K562 (cell line): ENCODE results near the gene DAPK1. TPM values are rescaled to one million over a fixed set of nuclear protein-coding genes. Genes with fewer than 3 reads are reported as not detected.
A peak's percentile ranks its signal among the peaks of the same experiment; 100 is the strongest.

ENCODE experiments used
- ATAC-seq: fragments of 200-7000 bp; cut with Tn5 transposase; 3 replicates; pipeline ENCODE4 v1.9.1; 2020; ENCODE audit warnings: moderate library complexity
- BruUV-seq: library from RNA; stranded (reverse); fragments of 400-500 nt; replicated peaks from 2 replicates; lab custom pipeline; 2021; lab: Mats Ljungman, UMichigan
- CTCF ChIA-PET: fragments of 300-600 bp; formaldehyde crosslinking; extraction: SDS; loops from one replicate; lab custom pipeline; 2021; ENCODE audit warnings: low intra/inter-chr PET ratio; lab: Yijun Ruan, JAX
- POLR2A ChIA-PET: fragments of 300-600, 350-650 bp; sonication (Branson Sonifier 250); formaldehyde crosslinking; extraction: SDS; loops from one replicate; lab custom pipeline; 2021; ENCODE audit warnings: antibody characterized with exemption, inconsistent platforms; lab: Yijun Ruan, JAX
- DNase-seq, 4 experiments: peaks; one replicate each; pipeline versions ENCODE4 v3.0.0 to v3.0.0-alpha.2; 2011 to 2018; ENCODE audit warnings: low spot score in 3 of 4, mixed read lengths in 3 of 4; ENCODE audit errors: extremely low read depth in 1 of 4
- FAIRE-seq: peaks from 2 replicates; lab custom pipeline; 2011; peaks lifted over from hg19 to GRCh38; lab: Jason Lieb, UNC
- H2AFZ ChIP-seq: 2 replicates; pipeline ENCODE4 v1.6.0; 2011; ENCODE audit warnings: low read depth, low read length, control low read depth, inconsistent platforms
- H3K27ac ChIP-seq: fragments of 200-600 bp; 3 replicates; pipeline ENCODE4 v1.8.0; 2011; ENCODE audit warnings: low read depth, mild to moderate bottlenecking, control low read depth, inconsistent platforms, low read length, moderate library complexity, mixed read lengths; ENCODE audit errors: extremely low read depth
- H3K27me3 ChIP-seq, 2 experiments: fragments of 300-600 bp in 1 of 2; 2 replicates in 1 of 2; 3 replicates in 1 of 2; pipeline versions ENCODE4 v1.6.0 to v1.8.0; 2011; ENCODE audit warnings: inconsistent platforms in 2 of 2, low read length in 2 of 2, mild to moderate bottlenecking in 1 of 2, mixed read lengths in 1 of 2, moderate library complexity in 1 of 2; ENCODE audit not compliant: control insufficient read depth in 2 of 2, insufficient read depth in 2 of 2
- H3K36me3 ChIP-seq: fragments of 300-600 bp; 3 replicates; pipeline ENCODE4 v1.8.0; 2011; ENCODE audit warnings: mild to moderate bottlenecking, low read length, inconsistent platforms; ENCODE audit not compliant: control insufficient read depth, insufficient read depth
- H3K4me1 ChIP-seq, 2 experiments: fragments of 200-600 bp in 1 of 2; replicated peaks in 1 of 2; 2 replicates in 1 of 2; 3 replicates in 1 of 2; pipeline versions ENCODE4 v1.5.1 to v1.8.0; 2011; ENCODE audit warnings: inconsistent platforms in 2 of 2, low read length in 2 of 2, mild to moderate bottlenecking in 1 of 2, mixed read lengths in 1 of 2, moderate library complexity in 1 of 2; ENCODE audit not compliant: control insufficient read depth in 2 of 2, insufficient read depth in 2 of 2
- H3K4me2 ChIP-seq: 2 replicates; pipeline ENCODE4 v1.6.1; 2011; ENCODE audit warnings: low read length, control low read depth, inconsistent platforms, mixed read lengths; ENCODE audit not compliant: insufficient read depth
- H3K4me3 ChIP-seq: fragments of 200-600 bp; sonication (generic), shearing (Covaris generic); 2 replicates; pipeline ENCODE4 v1.5.1; 2016; ENCODE audit warnings: control low read depth, inconsistent platforms
- H3K79me2 ChIP-seq: fragments of 200-600 bp; 3 replicates; pipeline ENCODE4 v1.8.0; 2011; ENCODE audit warnings: low read length, inconsistent platforms; ENCODE audit not compliant: control insufficient read depth, insufficient read depth
- H3K9ac ChIP-seq, 2 experiments: 2 replicates each; pipeline versions ENCODE4 v1.6.0 to v1.6.1; 2011; ENCODE audit warnings: low read depth in 2 of 2, low read length in 2 of 2, control low read depth in 1 of 2, inconsistent platforms in 1 of 2, mild to moderate bottlenecking in 1 of 2, mixed read lengths in 1 of 2; ENCODE audit not compliant: insufficient read depth in 1 of 2
- H3K9me1 ChIP-seq: one replicate; pipeline ENCODE4 v1.6.0; 2011; ENCODE audit warnings: inconsistent platforms, mild to moderate bottlenecking, low read length, moderate library complexity; ENCODE audit not compliant: control insufficient read depth, insufficient read depth
- H3K9me3 ChIP-seq: replicated peaks from 2 replicates; pipeline ENCODE4 v1.5.1; 2011; ENCODE audit warnings: low read depth, low read length, inconsistent platforms; ENCODE audit not compliant: control insufficient read depth, insufficient read depth
- H4K20me1 ChIP-seq: replicated peaks from 2 replicates; pipeline ENCODE4 v1.6.1; 2011; ENCODE audit warnings: low read length, inconsistent platforms, mixed read lengths; ENCODE audit not compliant: control insufficient read depth, insufficient read depth
- ILK ChIP-seq: fragments of 450-650 bp; IDR thresholded peaks from 2 replicates; pipeline ENCODE4 v1.6.1; 2016; ENCODE audit warnings: missing genetic modification characterization, low read depth, mild to moderate bottlenecking, missing compliant biosample characterization, moderate library complexity, borderline replicate concordance
- MCM7 ChIP-seq, 2 experiments: fragments of 450-650 bp; IDR thresholded peaks; 2 replicates each; pipeline ENCODE4 v1.6.1; 2016 to 2018
- RHOXF2B ChIP-seq: fragments of 250-450 bp; sonication (Bioruptor Pico); conservative IDR thresholded peaks from 2 replicates; pipeline ENCODE4 v1.5.1; 2021
- SMAD1 ChIP-seq: fragments of 150-350 bp; IDR thresholded peaks from 2 replicates; pipeline ENCODE4 v1.6.1; 2014; ENCODE audit warnings: low read length, low read depth; ENCODE audit not compliant: partially characterized antibody
- TAL1 ChIP-seq: fragments of 450-650 bp; IDR thresholded peaks from 2 replicates; pipeline ENCODE4 v1.6.1; 2016; ENCODE audit warnings: mild to moderate bottlenecking
- ZKSCAN1 ChIP-seq: fragments of 150-350 bp; IDR thresholded peaks from 2 replicates; pipeline ENCODE4 v1.6.1; 2016; ENCODE audit warnings: low read depth, low read length
- ZNF232 ChIP-seq: sonication (generic); formaldehyde crosslinking; IDR thresholded peaks from 2 replicates; pipeline ENCODE4 v1.8.0; 2022; ENCODE audit warnings: mild to moderate bottlenecking, missing genetic modification reagents
- ZNF764 ChIP-seq: fragments of 250-450 bp; sonication (Bioruptor Pico); IDR thresholded peaks from 2 replicates; pipeline ENCODE4 v1.4.0; 2020; ENCODE audit warnings: low read depth, mild to moderate bottlenecking, moderate library complexity
- WGBS: fragments of 100-300 bp; shearing (Covaris generic); methylation state at CpG from one replicate; pipeline ENCODE4 v1.1.6; 2016; ENCODE audit warnings: low coverage, mixed read lengths; ENCODE audit not compliant: insufficient coverage; ENCODE audit errors: missing lambda C conversion rate; 5-methylcytosine and 5-hydroxymethylcytosine counted together
- in situ Hi-C: fragments of 300-500 bp; cut with MboI; formaldehyde crosslinking; loops from 4 replicates; pipeline ENCODE4 v1.15.0; 2018; ENCODE audit warnings: inconsistent platforms, mixed read lengths
- intact Hi-C: fragments of 100-400 bp; cut with micrococcal nuclease; formaldehyde crosslinking; loops from 2 replicates; pipeline ENCODE4 v1.14.2; 2022
- polyA plus RNA-seq, 8 experiments: library from polyadenylated mRNA; depleted of rRNA in 4 of 8; stranded (reverse) in 5 of 8; unstranded in 3 of 8; fragments of >200 nt; fragmentation: Nextera tagmentation in 2 of 8; fragmentation: Illumina TruSeq in 1 of 8; extraction: Ambion mirVana in 2 of 8; extraction: Trizol in 1 of 8; gene quantifications; 2 replicates each; pipeline versions ENCODE4 v1.2.1 to v1.2.3, GENCODE V29; 2011 to 2014; ENCODE audit warnings: inconsistent platforms in 1 of 8, missing spikeins in 1 of 8
- total RNA-seq, 7 experiments: library from RNA; depleted of rRNA in 6 of 7; stranded (reverse); fragments of >200 nt in 6 of 7; fragmentation: Illumina TruSeq in 2 of 7; extraction: Trizol in 2 of 7; gene quantifications; 2 replicates each; pipeline versions ENCODE4 v1.2.1 to v1.2.3, GENCODE V29; 2011 to 2021; ENCODE audit warnings: low replicate concordance in 1 of 7
- TF ChIP-seq, protein P1 (sequence below): fragments of 150-350 bp; conservative IDR thresholded peaks from 2 replicates; pipeline ENCODE4 v1.6.1; 2014; ENCODE audit warnings: low read length
- TF ChIP-seq, protein P2 (sequence below), 2 experiments: fragments of 450-650 bp; IDR thresholded peaks; 2 replicates each; pipeline ENCODE4 v1.6.1; 2016; ENCODE audit warnings: mild to moderate bottlenecking in 2 of 2, borderline replicate concordance in 1 of 2, low read depth in 1 of 2, moderate library complexity in 1 of 2

Gene DAPK1
- total and polyA plus RNA-seq, 9 of the 15 experiments (the other 6 are each of a cell fraction or from before 2014, with no cell fraction given), result 1.7 to 26.4 (median 15.8) TPM

DNA sequence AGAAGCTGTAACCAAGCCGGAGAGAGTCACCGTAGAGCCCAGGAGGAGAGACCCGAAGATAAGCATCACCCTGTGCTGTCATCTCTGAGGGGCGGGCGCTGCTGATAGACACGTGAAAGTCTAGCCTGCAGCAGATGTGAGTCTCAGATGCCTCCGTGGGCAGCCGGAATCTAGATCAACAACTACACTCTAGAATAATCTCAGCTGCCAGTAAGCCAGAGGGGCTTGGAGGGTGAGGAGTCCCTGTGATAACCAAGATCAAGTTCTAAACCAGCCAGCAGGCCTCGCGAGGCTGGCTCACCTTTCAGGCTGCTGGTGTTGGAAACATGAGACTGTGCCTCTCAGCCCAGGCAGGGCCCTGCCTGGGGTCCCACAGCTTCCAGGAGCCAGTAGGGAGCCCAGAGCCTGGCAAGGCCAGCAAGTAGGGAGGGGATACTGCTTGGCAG, 54.1 kb downstream of the DAPK1 start:
- H3K27ac ChIP-seq, result no peak overlapping the region
- H4K20me1 ChIP-seq, result peaks cover 6% of the 10 kb centered on the region; the same call in 1 of the 2 replicates
- POLR2A ChIA-PET, result interaction anchor here (0.5 to 0.9 kb wide), 3 partner anchors 13 to 152 kb away, joined by 3 read pairs; no protein-coding TSS in a partner anchor
- H3K9me3 ChIP-seq, result no peaks in the 10 kb centered on the region
- WGBS, result 3% methylated on average over 10 of the region's 10 CpGs
- no peak overlapping the region for H3K4me3 ChIP-seq
- peak; percentile 46 to 82 (median 59) for DNase-seq
- peak overlapping the region in 1 of 2 experiments; percentile 85; a peak in 2 of 4 replicates for H3K9ac ChIP-seq
- H2AFZ ChIP-seq, result no peak overlapping the region
- FAIRE-seq, result peak; percentile 81
- H3K36me3 ChIP-seq, result no peaks in the 10 kb centered on the region
- intact Hi-C loops (loop anchor here (5.0 kb wide), 1 partner anchor 34 kb away; no protein-coding TSS in a partner anchor), in situ Hi-C loops (no loop called here)
- ATAC-seq, result peak; percentile 90
- H3K27me3 ChIP-seq, result no peaks in the 10 kb centered on the region
- H3K4me1 ChIP-seq, result peaks cover 13 to 20% of the 10 kb centered on the region in 2 experiments; a peak in 3 of 5 replicates
- BruUV-seq, result no TSS peak
- H3K9me1 ChIP-seq, result no peaks in the 10 kb centered on the region
- peak overlapping the region; percentile 12; the same call in 1 of the 2 replicates for H3K4me2 ChIP-seq
- CTCF ChIA-PET, result no interaction called here
- H3K79me2 ChIP-seq, result no peaks in the 10 kb centered on the region
- TF ChIP-seq TAL1 (peak; percentile 88), ZKSCAN1 (no peak), ZNF764 (CRISPR knock-in tag) (no peak), RHOXF2B (no peak), ZNF232 (CRISPR knock-in tag) (no peak), SMAD1 (no peak), ILK (tag) (no peak), MCM7 (IDR thresholded peaks at IDR 0.05) (no peak)
- TF ChIP-seq, protein P1, sequence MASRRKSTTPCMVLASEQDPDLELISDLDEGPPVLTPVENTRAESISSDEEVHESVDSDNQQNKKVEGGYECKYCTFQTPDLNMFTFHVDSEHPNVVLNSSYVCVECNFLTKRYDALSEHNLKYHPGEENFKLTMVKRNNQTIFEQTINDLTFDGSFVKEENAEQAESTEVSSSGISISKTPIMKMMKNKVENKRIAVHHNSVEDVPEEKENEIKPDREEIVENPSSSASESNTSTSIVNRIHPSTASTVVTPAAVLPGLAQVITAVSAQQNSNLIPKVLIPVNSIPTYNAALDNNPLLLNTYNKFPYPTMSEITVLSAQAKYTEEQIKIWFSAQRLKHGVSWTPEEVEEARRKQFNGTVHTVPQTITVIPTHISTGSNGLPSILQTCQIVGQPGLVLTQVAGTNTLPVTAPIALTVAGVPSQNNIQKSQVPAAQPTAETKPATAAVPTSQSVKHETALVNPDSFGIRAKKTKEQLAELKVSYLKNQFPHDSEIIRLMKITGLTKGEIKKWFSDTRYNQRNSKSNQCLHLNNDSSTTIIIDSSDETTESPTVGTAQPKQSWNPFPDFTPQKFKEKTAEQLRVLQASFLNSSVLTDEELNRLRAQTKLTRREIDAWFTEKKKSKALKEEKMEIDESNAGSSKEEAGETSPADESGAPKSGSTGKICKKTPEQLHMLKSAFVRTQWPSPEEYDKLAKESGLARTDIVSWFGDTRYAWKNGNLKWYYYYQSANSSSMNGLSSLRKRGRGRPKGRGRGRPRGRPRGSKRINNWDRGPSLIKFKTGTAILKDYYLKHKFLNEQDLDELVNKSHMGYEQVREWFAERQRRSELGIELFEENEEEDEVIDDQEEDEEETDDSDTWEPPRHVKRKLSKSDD, result no peak
- TF ChIP-seq, protein P2, sequence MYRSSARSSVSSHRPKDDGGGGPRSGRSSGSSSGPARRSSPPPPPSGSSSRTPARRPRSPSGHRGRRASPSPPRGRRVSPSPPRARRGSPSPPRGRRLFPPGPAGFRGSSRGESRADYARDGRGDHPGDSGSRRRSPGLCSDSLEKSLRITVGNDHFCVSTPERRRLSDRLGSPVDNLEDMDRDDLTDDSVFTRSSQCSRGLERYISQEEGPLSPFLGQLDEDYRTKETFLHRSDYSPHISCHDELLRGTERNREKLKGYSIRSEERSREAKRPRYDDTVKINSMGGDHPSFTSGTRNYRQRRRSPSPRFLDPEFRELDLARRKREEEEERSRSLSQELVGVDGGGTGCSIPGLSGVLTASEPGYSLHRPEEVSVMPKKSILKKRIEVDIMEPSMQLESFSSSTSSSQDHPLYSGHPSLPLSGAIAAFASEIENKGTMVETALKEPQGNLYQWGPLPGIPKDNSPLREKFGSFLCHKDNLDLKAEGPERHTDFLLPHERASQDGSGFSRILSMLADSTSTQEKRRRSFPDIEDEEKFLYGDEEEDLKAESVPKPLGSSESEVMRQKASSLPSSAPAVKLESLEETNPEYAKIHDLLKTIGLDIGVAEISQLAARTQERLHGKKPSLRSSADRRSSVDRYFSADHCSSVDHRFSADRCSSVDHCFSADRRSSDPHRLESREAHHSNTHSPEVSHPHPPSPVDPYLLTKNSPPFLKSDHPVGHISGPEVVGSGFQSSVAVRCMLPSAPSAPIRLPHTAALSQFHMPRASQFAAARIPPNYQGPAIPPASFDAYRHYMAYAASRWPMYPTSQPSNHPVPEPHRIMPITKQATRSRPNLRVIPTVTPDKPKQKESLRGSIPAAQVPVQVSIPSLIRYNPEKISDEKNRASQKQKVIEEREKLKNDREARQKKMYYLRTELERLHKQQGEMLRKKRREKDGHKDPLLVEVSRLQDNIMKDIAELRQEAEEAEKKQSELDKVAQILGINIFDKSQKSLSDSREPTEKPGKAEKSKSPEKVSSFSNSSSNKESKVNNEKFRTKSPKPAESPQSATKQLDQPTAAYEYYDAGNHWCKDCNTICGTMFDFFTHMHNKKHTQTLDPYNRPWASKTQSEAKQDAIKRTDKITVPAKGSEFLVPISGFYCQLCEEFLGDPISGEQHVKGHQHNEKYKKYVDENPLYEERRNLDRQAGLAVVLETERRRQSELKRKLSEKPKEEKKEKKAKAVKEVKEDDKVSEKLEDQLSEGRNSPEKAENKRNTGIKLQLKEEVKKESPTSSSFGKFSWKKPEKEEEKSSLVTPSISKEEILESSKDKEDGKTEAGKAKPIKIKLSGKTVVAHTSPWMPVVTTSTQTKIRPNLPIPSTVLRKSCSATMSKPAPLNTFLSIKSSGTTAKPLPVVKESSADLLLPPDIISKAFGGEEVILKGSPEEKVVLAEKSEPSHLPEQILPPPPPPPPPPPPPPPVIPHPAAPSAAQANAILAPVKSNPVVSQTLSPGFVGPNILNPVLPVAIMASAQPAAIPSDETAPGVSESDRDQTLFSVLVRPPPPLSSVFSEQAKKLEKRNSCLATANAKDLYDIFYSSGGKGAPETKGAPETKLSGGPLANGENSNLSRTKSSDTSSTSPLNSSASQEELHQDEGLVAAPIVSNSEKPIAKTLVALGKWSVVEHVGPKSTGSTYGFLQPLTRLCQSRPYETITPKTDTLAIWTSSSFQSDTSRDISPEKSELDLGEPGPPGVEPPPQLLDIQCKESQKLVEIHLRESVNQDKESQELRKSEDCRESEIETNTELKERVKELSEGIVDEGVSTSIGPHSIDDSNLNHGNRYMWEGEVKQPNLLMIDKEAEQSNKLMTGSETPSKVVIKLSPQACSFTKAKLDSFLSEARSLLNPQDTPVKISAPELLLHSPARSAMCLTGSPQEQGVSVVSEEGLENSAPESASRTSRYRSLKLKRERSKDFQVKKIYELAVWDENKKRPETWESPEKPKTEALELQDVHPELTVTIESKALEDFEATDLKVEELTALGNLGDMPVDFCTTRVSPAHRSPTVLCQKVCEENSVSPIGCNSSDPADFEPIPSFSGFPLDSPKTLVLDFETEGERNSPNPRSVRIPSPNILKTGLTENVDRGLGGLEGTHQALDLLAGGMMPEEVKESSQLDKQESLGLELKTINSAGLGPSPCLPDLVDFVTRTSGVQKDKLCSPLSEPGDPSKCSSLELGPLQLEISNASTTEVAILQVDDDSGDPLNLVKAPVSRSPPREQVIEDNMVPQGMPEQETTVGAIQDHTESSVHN (IDR thresholded peaks at IDR 0.05; ENCODE audit: borderline replicate concordance in 1 of 2, low read depth in 1 of 2), result 0 out of 4 replicates have a peak, but pooled peaks of 1 of the 2 experiments have one; percentile 19
